OCI-LY1 (cell line): ENCODE results near the gene VN1R5.

ENCODE experiments used
- H2AFZ ChIP-seq: fragments of 200-600 bp; sonication (generic), shearing (Covaris generic); 2 replicates; pipeline ENCODE4 v1.6.0; 2014; ENCODE audit warnings: antibody characterized with exemption, mild to moderate bottlenecking, low read length
- H3F3A ChIP-seq: fragments of 200-600 bp; sonication (generic), shearing (Covaris generic); 2 replicates; pipeline ENCODE4 v1.6.0; 2014; ENCODE audit warnings: mild to moderate bottlenecking, antibody characterized with exemption, low read length, moderate library complexity; ENCODE audit not compliant: insufficient read depth
- H3K27ac ChIP-seq: fragments of 200-600 bp; sonication (generic); 2 replicates; pipeline ENCODE4 v1.5.1; 2014; ENCODE audit warnings: low read length, mixed run types, mild to moderate bottlenecking, low read depth; ENCODE audit not compliant: poor library complexity, severe bottlenecking
- H3K27me3 ChIP-seq: fragments of 200-600 bp; sonication (generic); 2 replicates; pipeline ENCODE4 v1.6.0; 2014; ENCODE audit warnings: antibody characterized with exemption, mild to moderate bottlenecking, low read length, moderate library complexity; ENCODE audit not compliant: insufficient read depth
- H3K36me3 ChIP-seq: fragments of 200-600 bp; sonication (generic); 2 replicates; pipeline ENCODE4 v1.6.1; 2014; ENCODE audit warnings: mild to moderate bottlenecking, antibody characterized with exemption, low read length, moderate library complexity, mixed read lengths; ENCODE audit not compliant: insufficient read depth
- H3K4me1 ChIP-seq: fragments of 200-600 bp; sonication (generic); 2 replicates; pipeline ENCODE4 v1.5.1; 2014; ENCODE audit warnings: mild to moderate bottlenecking, low read length, moderate library complexity; ENCODE audit not compliant: insufficient read depth, severe bottlenecking
- H3K4me2 ChIP-seq: fragments of 200-600 bp; sonication (generic), shearing (Covaris generic); 2 replicates; pipeline ENCODE4 v1.6.1; 2014; ENCODE audit warnings: low read length
- H3K4me3 ChIP-seq: fragments of 200-600 bp; sonication (generic); 2 replicates; pipeline ENCODE4 v1.5.1; 2014; ENCODE audit warnings: low read length, low read depth, mild to moderate bottlenecking, mixed read lengths; ENCODE audit not compliant: poor library complexity, severe bottlenecking
- H3K79me2 ChIP-seq: fragments of 200-600 bp; shearing (Covaris generic); 2 replicates; pipeline ENCODE4 v1.6.1; 2016; ENCODE audit warnings: mixed run types, low read length, mixed read lengths; ENCODE audit not compliant: insufficient read depth
- H3K9ac ChIP-seq: fragments of 200-600 bp; sonication (generic), shearing (Covaris generic); 2 replicates; pipeline ENCODE4 v1.6.1; 2014; ENCODE audit warnings: mild to moderate bottlenecking, low read length, mixed read lengths
- H3K9me2 ChIP-seq: fragments of 200-600 bp; sonication (generic), shearing (Covaris generic); 2 replicates; pipeline ENCODE4 v1.6.1; 2014; ENCODE audit warnings: low read depth, mild to moderate bottlenecking, low read length, mixed read lengths
- H3K9me3 ChIP-seq: fragments of 200-600 bp; shearing (Covaris generic); 2 replicates; pipeline ENCODE4 v1.6.1; 2014; ENCODE audit warnings: low read length, mixed read lengths
- H4K20me1 ChIP-seq: fragments of 200-600 bp; sonication (generic), shearing (Covaris generic); 2 replicates; pipeline ENCODE4 v1.6.0; 2016; ENCODE audit warnings: mild to moderate bottlenecking, low read length; ENCODE audit not compliant: insufficient read depth
- EZH2 ChIP-seq: fragments of 200-600 bp; sonication (generic), shearing (Covaris generic); IDR thresholded peaks from 2 replicates; pipeline ENCODE4 v1.8.0; 2017; ENCODE audit warnings: borderline replicate concordance, mixed run types, mild to moderate bottlenecking, antibody characterized with exemption, low read length, moderate library complexity, mixed read lengths
- TF ChIP-seq, protein P1 (sequence below): fragments of 200-600 bp; sonication (generic), shearing (Covaris generic); IDR thresholded peaks from 2 replicates; pipeline ENCODE4 v1.5.1; 2017; ENCODE audit warnings: mild to moderate bottlenecking, antibody characterized with exemption, low read length, moderate library complexity, mixed read lengths

VN1R5 gene

DNA sequence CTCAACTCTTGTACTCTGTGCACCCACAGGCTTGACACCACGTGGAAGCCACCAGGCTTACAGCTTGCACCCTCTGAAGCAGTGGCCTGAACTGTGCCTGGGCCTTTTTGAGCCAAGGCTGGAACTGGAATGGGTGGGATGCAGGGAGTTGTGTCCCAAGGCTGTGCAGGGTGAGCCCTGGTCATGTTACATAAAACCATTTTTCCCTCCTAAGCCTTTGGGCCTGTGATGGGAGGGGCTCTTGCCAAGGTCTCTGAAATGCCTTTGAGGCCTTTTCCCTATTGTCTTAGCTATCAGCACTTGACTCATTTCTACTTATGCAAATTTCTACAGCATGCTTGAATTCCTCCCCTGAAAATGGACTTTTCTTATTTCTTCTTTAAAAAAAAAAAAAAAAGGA is 14.1 kb downstream of the VN1R5 start:
- TF ChIP-seq, protein P1, sequence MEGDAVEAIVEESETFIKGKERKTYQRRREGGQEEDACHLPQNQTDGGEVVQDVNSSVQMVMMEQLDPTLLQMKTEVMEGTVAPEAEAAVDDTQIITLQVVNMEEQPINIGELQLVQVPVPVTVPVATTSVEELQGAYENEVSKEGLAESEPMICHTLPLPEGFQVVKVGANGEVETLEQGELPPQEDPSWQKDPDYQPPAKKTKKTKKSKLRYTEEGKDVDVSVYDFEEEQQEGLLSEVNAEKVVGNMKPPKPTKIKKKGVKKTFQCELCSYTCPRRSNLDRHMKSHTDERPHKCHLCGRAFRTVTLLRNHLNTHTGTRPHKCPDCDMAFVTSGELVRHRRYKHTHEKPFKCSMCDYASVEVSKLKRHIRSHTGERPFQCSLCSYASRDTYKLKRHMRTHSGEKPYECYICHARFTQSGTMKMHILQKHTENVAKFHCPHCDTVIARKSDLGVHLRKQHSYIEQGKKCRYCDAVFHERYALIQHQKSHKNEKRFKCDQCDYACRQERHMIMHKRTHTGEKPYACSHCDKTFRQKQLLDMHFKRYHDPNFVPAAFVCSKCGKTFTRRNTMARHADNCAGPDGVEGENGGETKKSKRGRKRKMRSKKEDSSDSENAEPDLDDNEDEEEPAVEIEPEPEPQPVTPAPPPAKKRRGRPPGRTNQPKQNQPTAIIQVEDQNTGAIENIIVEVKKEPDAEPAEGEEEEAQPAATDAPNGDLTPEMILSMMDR: no peak
- TF ChIP-seq EZH2: no peak
- Histone ChIP-seq H3K4me2 (no peak overlapping the region), H3K36me3 (no peaks in the 10 kb centered on the region), H3F3A (no peaks in the 10 kb centered on the region), H2AFZ (no peak overlapping the region), H3K4me1 (no peaks in the 10 kb centered on the region), H4K20me1 (no peaks in the 10 kb centered on the region), H3K27me3 (no peaks in the 10 kb centered on the region), H3K4me3 (no peak overlapping the region), H3K79me2 (no peaks in the 10 kb centered on the region), H3K9me2 (no peaks in the 10 kb centered on the region), H3K27ac (no peak overlapping the region), H3K9ac (no peak overlapping the region), H3K9me3 (no peaks in the 10 kb centered on the region)

DNA sequence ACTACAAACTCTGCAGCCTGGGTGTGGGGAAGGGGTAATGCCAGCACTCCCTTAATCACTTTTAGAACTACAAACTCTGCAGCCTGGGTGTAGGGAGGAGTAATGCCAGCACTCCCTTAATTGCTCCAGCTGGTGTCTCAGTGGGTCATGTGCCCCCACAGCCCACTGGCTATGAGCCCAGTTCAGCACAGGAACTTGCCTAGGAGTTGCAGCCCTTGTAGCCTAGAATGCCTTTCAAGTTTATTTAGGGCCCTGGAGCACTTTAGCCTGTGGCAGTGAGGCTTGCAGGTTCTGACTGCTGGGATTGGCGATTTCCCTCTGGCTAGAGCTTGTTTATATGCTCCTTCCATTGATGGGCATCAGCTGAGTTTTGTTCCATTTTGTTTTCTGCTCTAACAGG is 17.1 kb downstream of the VN1R5 start:
- H3K27ac ChIP-seq: no peak overlapping the region
- no peaks in the 10 kb centered on the region for H3K9me2 ChIP-seq
- H3K4me3 ChIP-seq: no peak overlapping the region
- no peaks in the 10 kb centered on the region for H3K27me3 ChIP-seq
- H3F3A ChIP-seq: no peaks in the 10 kb centered on the region
- H4K20me1 ChIP-seq: no peaks in the 10 kb centered on the region
- H3K4me1 ChIP-seq: no peaks in the 10 kb centered on the region
- H3K4me2 ChIP-seq: no peak overlapping the region
- H3K36me3 ChIP-seq: no peaks in the 10 kb centered on the region
- TF ChIP-seq, protein P1: no peak
- no peak for TF ChIP-seq EZH2
- no peaks in the 10 kb centered on the region for H3K9me3 ChIP-seq
- H3K79me2 ChIP-seq: no peaks in the 10 kb centered on the region
- no peak overlapping the region for H2AFZ ChIP-seq
- H3K9ac ChIP-seq: no peak overlapping the region

DNA sequence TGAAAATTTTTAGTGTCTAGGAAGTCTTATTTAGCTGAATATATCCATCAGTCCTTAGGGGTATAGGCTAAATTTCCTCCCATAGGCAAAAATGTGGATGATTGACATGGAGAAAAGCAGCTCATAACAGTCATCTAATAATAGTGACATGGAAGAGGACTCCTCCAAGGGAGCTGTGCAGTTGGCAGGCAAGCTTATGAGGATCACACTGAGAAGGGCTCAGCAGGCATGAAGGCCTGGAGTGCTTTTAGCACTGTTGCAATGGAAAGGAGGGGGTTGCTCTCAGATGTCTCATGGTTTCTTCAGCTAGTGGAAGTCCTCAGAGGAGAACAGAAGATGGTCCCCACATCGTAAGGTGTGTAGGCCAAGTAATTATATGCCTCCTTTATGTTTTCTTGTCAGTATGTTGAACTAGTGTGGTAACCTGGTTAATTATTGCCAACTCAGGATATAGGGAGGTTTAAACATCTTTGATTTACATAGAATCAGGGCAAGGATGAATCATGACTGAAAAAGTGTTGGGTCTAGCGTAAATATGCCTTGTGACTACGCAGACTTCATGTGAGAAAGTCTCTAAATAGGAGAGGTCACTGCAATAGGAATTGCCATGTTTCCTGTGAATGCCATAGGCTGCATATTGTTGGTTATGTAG is 18.9 kb downstream of the VN1R5 start:
- H3K4me2 ChIP-seq: no peak overlapping the region
- H3F3A ChIP-seq: no peaks in the 10 kb centered on the region
- no peaks in the 10 kb centered on the region for H3K9me3 ChIP-seq
- H3K4me1 ChIP-seq: no peaks in the 10 kb centered on the region
- no peak overlapping the region for H3K4me3 ChIP-seq
- TF ChIP-seq EZH2: no peak
- TF ChIP-seq, protein P1: no peak
- no peak overlapping the region for H3K9ac ChIP-seq
- H3K27ac ChIP-seq: no peak overlapping the region
- H3K36me3 ChIP-seq: no peaks in the 10 kb centered on the region
- no peaks in the 10 kb centered on the region for H4K20me1 ChIP-seq
- no peaks in the 10 kb centered on the region for H3K9me2 ChIP-seq
- H3K79me2 ChIP-seq: no peaks in the 10 kb centered on the region
- no peak overlapping the region for H2AFZ ChIP-seq
- no peaks in the 10 kb centered on the region for H3K27me3 ChIP-seq
